Suprapubic skin (tissue), 4 donors: ENCODE measurements around the gene NEXMIF. TPM values are rescaled to one million over a fixed set of nuclear protein-coding genes. Genes with fewer than 3 reads are reported as not detected.

Source experiments
- DNase-seq, 2 donors: peaks; one replicate each; pipeline ENCODE4 v3.0.0-alpha.2; 2019; ENCODE audit warnings: low spot score in 2 of 2
- H3K27ac ChIP-seq: fragments of 200-600 bp; sonication (generic); one replicate; pipeline ENCODE4 v1.5.1; 2019
- H3K27me3 ChIP-seq: fragments of 200-600 bp; sonication (generic); one replicate; pipeline ENCODE4 v1.5.1; 2019
- H3K36me3 ChIP-seq: fragments of 200-600 bp; sonication (generic); one replicate; pipeline ENCODE4 v1.5.1; 2019
- H3K4me1 ChIP-seq: fragments of 200-600 bp; sonication (generic); one replicate; pipeline ENCODE4 v1.5.1; 2019
- H3K4me3 ChIP-seq: fragments of 200-600 bp; sonication (generic); one replicate; pipeline ENCODE4 v1.5.1; 2019; ENCODE audit warnings: mild to moderate bottlenecking
- H3K9me3 ChIP-seq: fragments of 200-600 bp; sonication (generic); one replicate; pipeline ENCODE4 v1.5.1; 2019
- CTCF ChIP-seq, 2 donors: fragments of 200-600 bp in 1 of 2; fragments of 450-650 bp in 1 of 2; sonication (generic) in 1 of 2; IDR thresholded peaks; one replicate each; pipeline ENCODE4 v1.5.1; 2016 to 2019; ENCODE audit warnings: antibody characterized with exemption in 2 of 2, mild to moderate bottlenecking in 1 of 2, moderate library complexity in 1 of 2
- EP300 ChIP-seq: sonication (generic); formaldehyde crosslinking; IDR thresholded peaks from one replicate; pipeline ENCODE4 v1.6.1; 2017; ENCODE audit warnings: antibody characterized with exemption
- POLR2A ChIP-seq, 2 donors: fragments of 450-650 bp; IDR thresholded peaks; one replicate each; pipeline ENCODE4 v1.6.1; 2017; ENCODE audit warnings: antibody characterized with exemption in 2 of 2, mild to moderate bottlenecking in 2 of 2, moderate library complexity in 2 of 2
- POLR2AphosphoS5 ChIP-seq, 3 donors: sonication (generic); formaldehyde crosslinking; IDR thresholded peaks; one replicate each; pipeline ENCODE4 v1.6.1; 2017; ENCODE audit warnings: antibody characterized with exemption in 3 of 3
- WGBS: methylation state at CpG from one replicate; pipeline ENCODE4 v1.1.5; 2018; 5-methylcytosine and 5-hydroxymethylcytosine counted together
- total RNA-seq, 4 donors: library from RNA; depleted of rRNA; stranded (reverse); fragments of >200 nt; gene quantifications; one replicate each; pipeline ENCODE4 v1.1.0, GENCODE V29; 2016

The NEXMIF gene
- total RNA-seq, 4 donors from 2014 or later: 1.3 to 1.9 (median 1.6) TPM

GRCh38 chrX:74923942-74924448, 1.3 kb downstream of the NEXMIF start:
- 71% methylated on average over 28 of the region's 51 CpGs for WGBS
- no peaks in the 10 kb centered on the region for H3K36me3 ChIP-seq
- H3K4me3 ChIP-seq: peak overlapping the region; percentile 58
- TF ChIP-seq POLR2AphosphoS5 (IDR thresholded peaks at IDR 0.05) (no peak), EP300 (no peak), POLR2A (IDR thresholded peaks at IDR 0.05) (no peak), CTCF (IDR thresholded peaks at IDR 0.05) (no peak)
- no peaks in the 10 kb centered on the region for H3K9me3 ChIP-seq
- peaks cover 4% of the 10 kb centered on the region for H3K4me1 ChIP-seq
- no peak for DNase-seq
- H3K27me3 ChIP-seq: no peaks in the 10 kb centered on the region
- peak overlapping the region; percentile 48 for H3K27ac ChIP-seq

GRCh38 chrX:74922922-74923543, 2.2 kb downstream of the NEXMIF start:
- 62% methylated on average over 6 of the region's 6 CpGs for WGBS
- H3K27me3 ChIP-seq: no peaks in the 10 kb centered on the region
- H3K36me3 ChIP-seq: no peaks in the 10 kb centered on the region
- H3K9me3 ChIP-seq: no peaks in the 10 kb centered on the region
- peaks cover 4% of the 10 kb centered on the region for H3K4me1 ChIP-seq
- TF ChIP-seq CTCF (IDR thresholded peaks at IDR 0.05): no peak
- no peak overlapping the region for H3K27ac ChIP-seq
- no peak for DNase-seq
- no peak overlapping the region for H3K4me3 ChIP-seq

GRCh38 chrX:74911494-74911893, 13.8 kb downstream of the NEXMIF start:
- Histone ChIP-seq H3K4me1 (no peaks in the 10 kb centered on the region), H3K4me3 (no peak overlapping the region), H3K36me3 (no peaks in the 10 kb centered on the region), H3K27ac (no peak overlapping the region), H3K9me3 (no peaks in the 10 kb centered on the region), H3K27me3 (no peaks in the 10 kb centered on the region)
- TF ChIP-seq POLR2AphosphoS5 (IDR thresholded peaks at IDR 0.05) (no peak), CTCF (IDR thresholded peaks at IDR 0.05) (no peak), EP300 (no peak), POLR2A (IDR thresholded peaks at IDR 0.05) (no peak)
- 70% methylated on average over 1 of the region's 1 CpG for WGBS
- no peak for DNase-seq

GRCh38 chrX:74906417-74906816, 18.8 kb downstream of the NEXMIF start:
- Histone ChIP-seq H3K27ac (no peak overlapping the region), H3K9me3 (no peaks in the 10 kb centered on the region), H3K4me1 (no peaks in the 10 kb centered on the region), H3K4me3 (no peak overlapping the region), H3K27me3 (no peaks in the 10 kb centered on the region), H3K36me3 (no peaks in the 10 kb centered on the region)
- TF ChIP-seq EP300: no peak
- no peak for TF ChIP-seq POLR2A (IDR thresholded peaks at IDR 0.05)
- TF ChIP-seq POLR2AphosphoS5 (IDR thresholded peaks at IDR 0.05): no peak
- no peak for TF ChIP-seq CTCF (IDR thresholded peaks at IDR 0.05)
- no peak for DNase-seq
- 57% methylated on average over 3 of the region's 3 CpGs for WGBS

- Histone ChIP-seq H3K4me3 (no peak overlapping the region), H3K36me3 (no peaks in the 10 kb centered on the region), H3K27me3 (no peaks in the 10 kb centered on the region), H3K27ac (no peak overlapping the region), H3K9me3 (no peaks in the 10 kb centered on the region), H3K4me1 (no peaks in the 10 kb centered on the region)
- 13% methylated on average over 2 of the region's 2 CpGs for WGBS
- DNase-seq: no peak
- no peak for TF ChIP-seq POLR2A (IDR thresholded peaks at IDR 0.05)
- TF ChIP-seq CTCF (IDR thresholded peaks at IDR 0.05): no peak
- no peak for TF ChIP-seq EP300
- TF ChIP-seq POLR2AphosphoS5 (IDR thresholded peaks at IDR 0.05): no peak
Observed at GRCh38 chrX:74902806-74903205, 22.4 kb downstream of the NEXMIF start.
